Thoracic aorta (tissue), 2 donors: Measurements from ENCODE around the gene STX11. TPM values are rescaled to one million over a fixed set of nuclear protein-coding genes. Genes with fewer than 3 reads are reported as not detected.
"Not testable (repeated sequence)": the region's sequence is repeated elsewhere in the genome, so short reads cannot be mapped to it uniquely, and the experiment has no call there.

Experiments used
- ATAC-seq: fragments of 150-250 bp; one replicate; pipeline ENCODE4 v1.8.0; 2017; ENCODE audit warnings: low read depth; ENCODE audit not compliant: insufficient number of reproducible peaks, low FRiP score
- DNase-seq: peaks from one replicate; pipeline ENCODE4 v3.0.0-alpha.2; 2020; ENCODE audit warnings: low spot score
- H3K27ac ChIP-seq, 2 donors: fragments of 200-600 bp; sonication (generic); 1 replicate in 1 of 2; 2 replicates in 1 of 2; pipeline ENCODE4 v1.5.1; 2016; ENCODE audit warnings: mild to moderate bottlenecking in 2 of 2, moderate library complexity in 2 of 2
- H3K27me3 ChIP-seq: fragments of 200-600 bp; sonication (generic); replicated peaks from 2 replicates; pipeline ENCODE4 v1.6.0; 2016; ENCODE audit warnings: mild to moderate bottlenecking; ENCODE audit not compliant: insufficient read depth
- H3K36me3 ChIP-seq: fragments of 200-600 bp; sonication (generic); one replicate; pipeline ENCODE4 v1.5.1; 2016
- H3K4me1 ChIP-seq, 2 donors: fragments of 200-600 bp; sonication (generic); 1 replicate in 1 of 2; 2 replicates in 1 of 2; pipeline versions ENCODE4 v1.5.1 to v1.6.0; 2016; ENCODE audit warnings: low read depth in 2 of 2, mild to moderate bottlenecking in 1 of 2; ENCODE audit not compliant: control insufficient read depth in 1 of 2
- H3K4me3 ChIP-seq: fragments of 200-600 bp; sonication (generic); 2 replicates; pipeline ENCODE4 v1.5.1; 2016; ENCODE audit warnings: mild to moderate bottlenecking
- H3K9me3 ChIP-seq: fragments of 200-600 bp; sonication (generic); 2 replicates; pipeline ENCODE4 v1.5.1; 2016
- total RNA-seq, 2 donors: library from RNA; depleted of rRNA; stranded (reverse); fragments of >200 nt; gene quantifications; one replicate each; pipeline versions ENCODE4 v1.1.0 to v1.2.3, GENCODE V29; 2016
- TF ChIP-seq, protein P1 (sequence below): fragments of 200-600 bp; sonication (generic); IDR thresholded peaks from one replicate; pipeline ENCODE4 v1.5.1; 2019; ENCODE audit warnings: antibody characterized with exemption

STX11 gene
- total RNA-seq, 2 donors from 2014 or later = 12.1 to 17.2 TPM

DNA sequence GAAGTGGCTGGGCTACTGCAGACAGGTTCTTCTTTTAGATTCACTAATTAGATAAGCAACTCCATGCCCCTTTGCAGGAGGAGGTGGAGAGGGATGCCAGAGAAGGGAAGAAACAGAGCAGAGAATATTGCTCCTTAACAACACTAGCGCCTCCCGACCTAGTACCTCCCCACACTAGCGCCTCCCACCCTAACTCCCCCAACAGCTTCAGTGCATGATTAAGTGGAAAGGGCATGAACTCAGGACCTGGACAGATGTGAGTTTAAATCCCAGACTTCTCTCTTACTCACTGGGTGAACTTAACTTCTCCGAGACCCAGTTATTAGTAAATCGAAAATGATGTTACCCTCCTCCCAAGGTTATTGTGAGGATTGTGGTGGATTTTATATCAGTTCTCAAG is 25.7 kb downstream of the STX11 start:
- Histone ChIP-seq H3K36me3 (no peaks in the 10 kb centered on the region), H3K27ac (no peak overlapping the region), H3K4me1 (no peaks in the 10 kb centered on the region), H3K4me3 (no peak overlapping the region), H3K27me3 (no peaks in the 10 kb centered on the region), H3K9me3 (no peaks in the 10 kb centered on the region)
- DNase-seq (no peak), ATAC-seq (no peak)
- TF ChIP-seq, protein P1, sequence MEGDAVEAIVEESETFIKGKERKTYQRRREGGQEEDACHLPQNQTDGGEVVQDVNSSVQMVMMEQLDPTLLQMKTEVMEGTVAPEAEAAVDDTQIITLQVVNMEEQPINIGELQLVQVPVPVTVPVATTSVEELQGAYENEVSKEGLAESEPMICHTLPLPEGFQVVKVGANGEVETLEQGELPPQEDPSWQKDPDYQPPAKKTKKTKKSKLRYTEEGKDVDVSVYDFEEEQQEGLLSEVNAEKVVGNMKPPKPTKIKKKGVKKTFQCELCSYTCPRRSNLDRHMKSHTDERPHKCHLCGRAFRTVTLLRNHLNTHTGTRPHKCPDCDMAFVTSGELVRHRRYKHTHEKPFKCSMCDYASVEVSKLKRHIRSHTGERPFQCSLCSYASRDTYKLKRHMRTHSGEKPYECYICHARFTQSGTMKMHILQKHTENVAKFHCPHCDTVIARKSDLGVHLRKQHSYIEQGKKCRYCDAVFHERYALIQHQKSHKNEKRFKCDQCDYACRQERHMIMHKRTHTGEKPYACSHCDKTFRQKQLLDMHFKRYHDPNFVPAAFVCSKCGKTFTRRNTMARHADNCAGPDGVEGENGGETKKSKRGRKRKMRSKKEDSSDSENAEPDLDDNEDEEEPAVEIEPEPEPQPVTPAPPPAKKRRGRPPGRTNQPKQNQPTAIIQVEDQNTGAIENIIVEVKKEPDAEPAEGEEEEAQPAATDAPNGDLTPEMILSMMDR = no peak

DNA sequence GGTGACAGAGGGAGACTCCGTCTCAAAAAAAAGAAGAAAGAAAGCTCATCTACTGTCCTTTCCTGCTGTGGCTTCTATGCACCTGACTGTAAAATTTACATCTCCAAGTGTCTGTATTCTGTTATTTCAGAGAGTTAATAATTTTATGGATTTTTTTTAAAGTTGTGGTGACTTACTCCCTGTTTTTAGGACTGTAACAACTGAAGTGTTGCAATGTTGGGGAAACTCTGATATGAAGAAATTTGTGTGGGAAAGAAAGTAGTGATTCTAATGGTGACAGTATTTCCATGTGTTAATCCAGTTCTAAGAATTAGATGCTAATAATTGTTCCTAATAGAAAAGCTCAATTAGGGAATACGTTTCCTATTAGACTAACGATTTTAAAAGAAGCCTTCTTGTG is 27.4 kb downstream of the STX11 start:
- no peaks in the 10 kb centered on the region for H3K4me1 ChIP-seq
- no peaks in the 10 kb centered on the region for H3K27me3 ChIP-seq
- H3K27ac ChIP-seq = no peak overlapping the region
- TF ChIP-seq, protein P1 = no peak
- H3K9me3 ChIP-seq = no peaks in the 10 kb centered on the region
- no peak overlapping the region for H3K4me3 ChIP-seq
- no peaks in the 10 kb centered on the region for H3K36me3 ChIP-seq
- DNase-seq = no peak
- ATAC-seq = no peak

DNA sequence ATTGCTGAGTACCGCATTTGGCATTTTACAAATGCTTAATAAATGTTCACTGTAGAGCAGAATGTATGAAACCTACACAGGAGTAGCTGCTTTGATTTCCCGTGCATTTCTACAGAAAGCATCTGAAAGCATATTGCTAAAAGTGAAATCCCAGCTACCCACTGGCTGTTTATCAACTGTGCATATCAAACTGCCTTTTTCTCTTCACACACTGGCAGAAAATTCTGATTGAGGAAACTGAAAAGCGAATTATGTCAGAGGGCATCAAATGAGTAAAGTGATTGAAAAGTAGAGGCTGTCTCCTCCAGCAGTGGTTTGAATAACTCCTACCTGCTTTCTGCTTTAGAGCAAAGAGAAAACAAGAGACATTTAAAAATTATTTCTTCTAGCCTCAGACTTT is 28.0 kb downstream of the STX11 start:
- no peaks in the 10 kb centered on the region for H3K27me3 ChIP-seq
- DNase-seq (no peak), ATAC-seq (no peak)
- no peaks in the 10 kb centered on the region for H3K4me1 ChIP-seq
- no peaks in the 10 kb centered on the region for H3K9me3 ChIP-seq
- TF ChIP-seq, protein P1 = no peak
- no peak overlapping the region for H3K4me3 ChIP-seq
- no peak overlapping the region for H3K27ac ChIP-seq
- H3K36me3 ChIP-seq = no peaks in the 10 kb centered on the region

DNA sequence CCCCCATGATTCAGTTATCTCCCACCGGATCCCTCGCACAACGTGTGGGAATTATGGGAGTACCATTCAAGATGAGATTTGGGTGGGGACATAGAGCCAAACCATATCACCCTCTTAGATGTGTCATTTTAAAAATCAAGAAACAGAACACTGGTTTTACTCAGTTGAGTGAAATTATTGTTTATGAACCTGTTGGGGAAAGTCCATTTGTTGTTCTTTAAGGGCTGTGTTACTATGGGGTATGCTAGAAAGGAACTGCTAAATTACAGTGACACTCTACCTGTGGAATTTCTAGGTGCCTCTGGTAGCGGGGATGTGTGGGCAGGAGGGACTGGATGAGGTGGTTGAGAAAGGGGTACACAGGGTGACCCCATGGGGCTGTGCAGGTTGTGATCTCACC is 28.9 kb downstream of the STX11 start:
- DNase-seq (no peak), ATAC-seq (no peak)
- Histone ChIP-seq H3K27me3 (no peaks in the 10 kb centered on the region), H3K9me3 (no peaks in the 10 kb centered on the region), H3K4me3 (no peak overlapping the region), H3K27ac (no peak overlapping the region), H3K36me3 (no peaks in the 10 kb centered on the region), H3K4me1 (no peaks in the 10 kb centered on the region)
- TF ChIP-seq, protein P1 = no peak

DNA sequence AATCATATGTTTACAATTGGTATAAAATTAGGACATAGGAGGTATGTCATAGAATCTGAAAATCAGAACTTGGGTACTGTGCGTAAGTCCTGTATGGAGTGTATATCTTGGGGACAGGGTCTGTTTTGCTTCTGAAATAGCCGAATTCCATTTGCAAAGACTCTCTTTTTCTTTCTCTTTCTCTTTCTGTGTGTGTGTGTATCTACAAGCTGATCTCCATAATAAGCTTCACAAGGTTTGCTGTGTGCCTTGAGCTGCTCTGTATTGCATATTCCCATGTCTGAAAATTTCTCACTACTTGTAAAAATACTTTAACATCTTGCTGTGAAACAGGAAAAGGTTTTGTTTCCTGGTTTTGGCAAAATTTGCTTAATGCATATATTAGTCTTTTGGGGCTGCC is 29.5 kb downstream of the STX11 start:
- TF ChIP-seq, protein P1 = no peak
- Histone ChIP-seq H3K9me3 (no peaks in the 10 kb centered on the region), H3K27me3 (no peaks in the 10 kb centered on the region), H3K4me3 (no peak overlapping the region), H3K36me3 (no peaks in the 10 kb centered on the region), H3K4me1 (peaks cover 0 to 2% of the 10 kb centered on the region in 2 donors), H3K27ac (no peak overlapping the region)
- no peak for ATAC-seq
- DNase-seq = no peak

DNA sequence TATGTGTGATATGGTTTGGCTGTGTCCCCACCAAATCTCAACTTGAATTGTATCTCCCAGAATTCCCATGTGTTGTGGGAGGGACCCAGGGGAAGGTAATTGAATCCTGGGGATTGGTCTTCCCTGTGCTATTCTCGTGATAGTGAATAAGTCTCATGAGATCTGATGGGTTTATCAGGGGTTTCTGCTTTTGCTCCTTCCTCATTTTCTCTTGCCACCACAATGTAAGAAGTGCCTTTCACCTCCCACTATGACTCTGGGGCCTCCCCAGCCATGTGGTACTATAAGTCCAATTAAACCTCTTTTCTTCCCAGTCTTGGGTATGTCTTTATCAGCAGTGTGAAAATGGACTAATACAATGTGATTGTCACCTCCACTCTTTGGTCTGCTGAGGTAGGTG is 30.0 kb downstream of the STX11 start:
- H3K9me3 ChIP-seq, H3K4me1 ChIP-seq, H3K27me3 ChIP-seq, ATAC-seq, H3K4me3 ChIP-seq, DNase-seq, H3K36me3 ChIP-seq, H3K27ac ChIP-seq: not testable (repeated sequence)
